KMS-11 (cell line): Measurements from ENCODE around the gene ZNF511.
"Not testable (repeated sequence)": the region's sequence is repeated elsewhere in the genome, so short reads cannot be mapped to it uniquely, and the experiment has no call there.

ENCODE experiments used
- H2AFZ ChIP-seq: fragments of 200-600 bp; sonication (generic); 2 replicates; pipeline ENCODE4 v1.6.1; 2016; ENCODE audit warnings: antibody characterized with exemption, mixed run types, low read depth
- H3K27ac ChIP-seq: fragments of 200-600 bp; sonication (generic); 2 replicates; pipeline ENCODE4 v1.6.1; 2016; ENCODE audit warnings: mild to moderate bottlenecking, mixed run types
- H3K27me3 ChIP-seq: fragments of 200-600 bp; sonication (generic); 2 replicates; pipeline ENCODE4 v1.6.1; 2017; ENCODE audit warnings: mild to moderate bottlenecking, low read depth, mixed run types, moderate library complexity; ENCODE audit not compliant: insufficient read depth
- H3K36me3 ChIP-seq: fragments of 200-600 bp; sonication (generic); 2 replicates; pipeline ENCODE4 v1.6.1; 2017; ENCODE audit warnings: mild to moderate bottlenecking, mixed run types; ENCODE audit not compliant: insufficient read depth
- H3K4me1 ChIP-seq: fragments of 200-600 bp; sonication (generic); 2 replicates; pipeline ENCODE4 v1.6.1; 2016; ENCODE audit warnings: mild to moderate bottlenecking, low read depth, mixed run types; ENCODE audit not compliant: poor library complexity, severe bottlenecking
- H3K4me2 ChIP-seq: fragments of 200-600 bp; sonication (generic); 2 replicates; pipeline ENCODE4 v1.7.0; 2016; ENCODE audit warnings: mild to moderate bottlenecking, mixed run types
- H3K4me3 ChIP-seq: fragments of 200-600 bp; sonication (generic); IDR thresholded peaks from 2 replicates; pipeline ENCODE4 v1.6.1; 2017; ENCODE audit warnings: low read depth, low read length, mixed read lengths; ENCODE audit not compliant: insufficient read depth
- H3K79me2 ChIP-seq: fragments of 200-600 bp; sonication (generic); 2 replicates; pipeline ENCODE4 v1.6.1; 2016; ENCODE audit warnings: low read depth, mixed run types; ENCODE audit not compliant: insufficient read depth
- H3K9ac ChIP-seq: fragments of 200-600 bp; sonication (generic); 2 replicates; pipeline ENCODE4 v1.6.1; 2016; ENCODE audit warnings: mild to moderate bottlenecking, mixed run types
- H4K20me1 ChIP-seq: fragments of 200-600 bp; sonication (generic); 2 replicates; pipeline ENCODE4 v1.6.1; 2016; ENCODE audit warnings: mild to moderate bottlenecking, mixed run types; ENCODE audit not compliant: insufficient read depth
- CTCF ChIP-seq: fragments of 200-600 bp; sonication (generic); conservative IDR thresholded peaks from 2 replicates; pipeline ENCODE4 v1.6.1; 2017; ENCODE audit warnings: low read depth, mild to moderate bottlenecking, antibody characterized with exemption, low read length, moderate library complexity, mixed read lengths

ZNF511 gene

GRCh38 chr10:133262696-133263095, 46.0 kb upstream of the ZNF511 start:
- no peak overlapping the region; the same call in 1 of the 2 replicates for H3K4me2 ChIP-seq
- no peak overlapping the region for H2AFZ ChIP-seq
- H4K20me1 ChIP-seq, result no peaks in the 10 kb centered on the region
- no peak overlapping the region for H3K9ac ChIP-seq
- no peak overlapping the region for H3K4me3 ChIP-seq
- H3K27ac ChIP-seq, result no peak overlapping the region
- peaks cover 36% of the 10 kb centered on the region for H3K4me1 ChIP-seq
- no peaks in the 10 kb centered on the region for H3K79me2 ChIP-seq
- H3K27me3 ChIP-seq, result no peaks in the 10 kb centered on the region
- TF ChIP-seq CTCF, result no peak
- H3K36me3 ChIP-seq, result no peaks in the 10 kb centered on the region

GRCh38 chr10:133263674-133264073, 45.0 kb upstream of the ZNF511 start:
- no peaks in the 10 kb centered on the region for H4K20me1 ChIP-seq
- peaks cover 26% of the 10 kb centered on the region for H3K4me1 ChIP-seq
- H3K79me2 ChIP-seq, result no peaks in the 10 kb centered on the region
- H2AFZ ChIP-seq, result no peak overlapping the region
- no peak overlapping the region for H3K4me3 ChIP-seq
- H3K27me3 ChIP-seq, result no peaks in the 10 kb centered on the region
- H3K27ac ChIP-seq, result no peak overlapping the region
- H3K36me3 ChIP-seq, result no peaks in the 10 kb centered on the region
- no peak overlapping the region for H3K9ac ChIP-seq
- TF ChIP-seq CTCF, result no peak
- no peak overlapping the region for H3K4me2 ChIP-seq

GRCh38 chr10:133264461-133264860, 44.3 kb upstream of the ZNF511 start:
- Histone ChIP-seq H3K27ac (no peak overlapping the region), H3K4me2 (no peak overlapping the region), H3K27me3 (no peaks in the 10 kb centered on the region), H3K4me3 (no peak overlapping the region), H3K36me3 (no peaks in the 10 kb centered on the region), H3K4me1 (peaks cover 19% of the 10 kb centered on the region), H2AFZ (no peak overlapping the region), H3K79me2 (no peaks in the 10 kb centered on the region), H3K9ac (no peak overlapping the region), H4K20me1 (no peaks in the 10 kb centered on the region)
- no peak for TF ChIP-seq CTCF

GRCh38 chr10:133265052-133265451, 43.7 kb upstream of the ZNF511 start:
- H3K9ac ChIP-seq, H2AFZ ChIP-seq, H3K4me2 ChIP-seq, H3K27me3 ChIP-seq, H3K36me3 ChIP-seq, H3K27ac ChIP-seq, H3K79me2 ChIP-seq, H4K20me1 ChIP-seq, H3K4me3 ChIP-seq: not testable (repeated sequence)
- H3K4me1 ChIP-seq, result peaks cover 14% of the 10 kb centered on the region

GRCh38 chr10:133266056-133266795, 42.5 kb upstream of the ZNF511 start:
- no peak for TF ChIP-seq CTCF
- Histone ChIP-seq H3K36me3 (no peaks in the 10 kb centered on the region), H4K20me1 (no peaks in the 10 kb centered on the region), H2AFZ (no peak overlapping the region), H3K4me1 (peaks cover 7% of the 10 kb centered on the region), H3K9ac (no peak overlapping the region), H3K27ac (no peak overlapping the region), H3K79me2 (no peaks in the 10 kb centered on the region), H3K4me2 (no peak overlapping the region), H3K27me3 (no peaks in the 10 kb centered on the region), H3K4me3 (no peak overlapping the region)
